Measurements from ENCODE around the gene COPG1. TPM values are rescaled to one million over a fixed set of nuclear protein-coding genes. Genes with fewer than 3 reads are reported as not detected.

COPG1 gene
- total RNA-seq, 1 donor from 2014 or later = 171 TPM

Other genes starting within 250 kb of the COPG1 start
- 2.7 and 9.0 TPM in 2 replicates for gene EFCC1, start 248.3 kb upstream of the COPG1 start, total RNA-seq
- not detected in 2 replicates for gene GP9, start 188.8 kb upstream of the COPG1 start, total RNA-seq
- 55.6 and 95.2 TPM in 2 replicates for gene RAB43, start 127.8 kb upstream of the COPG1 start, total RNA-seq
- gene ISY1, start 88.5 kb upstream of the COPG1 start, total RNA-seq = 40.8 and 60.1 TPM in 2 replicates
- gene CNBP, start 65.7 kb upstream of the COPG1 start, total RNA-seq = 238 and 273 TPM in 2 replicates
- 20.8 and 25.4 TPM in 2 replicates for gene HMCES, start 29.3 kb downstream of the COPG1 start, total RNA-seq
- gene EFCAB12, start 179.0 kb downstream of the COPG1 start, total RNA-seq = under 0.01 TPM in 2 replicates
- 17.3 and 23.0 TPM in 2 replicates for gene MBD4, start 190.3 kb downstream of the COPG1 start, total RNA-seq
- 27.1 and 32.1 TPM in 2 replicates for gene IFT122, start 190.6 kb downstream of the COPG1 start, total RNA-seq